Measurements from ENCODE around the gene HOXB2. TPM values are rescaled to one million over a fixed set of nuclear protein-coding genes. Genes with fewer than 3 reads are reported as not detected.
"Not testable (repeated sequence)": the region's sequence is repeated elsewhere in the genome, so short reads cannot be mapped to it uniquely, and the experiment has no call there.

Gene HOXB2
- total and polyA plus RNA-seq, 8 donors: 6.7 to 83.0 (median 12.4) TPM

- no peaks in the 10 kb centered on the region for H3K9me3 ChIP-seq
- H3K4me1 ChIP-seq: peaks cover 0 to 17% (median 5%) of the 10 kb centered on the region in 4 donors
- no peak overlapping the region for H3K4me3 ChIP-seq
- intact Hi-C loops (cut with DNase I; ENCODE audit: low total_unique reads): no loop called here
- no peak for DNase-seq
- WGBS, 5 donors: 75 to 83% (median 83%) methylated on average over 7 of the region's 7 CpGs
- H3K36me3 ChIP-seq: no peaks in the 10 kb centered on the region
- H3K27ac ChIP-seq: no peak overlapping the region
- peaks cover 0 to 81% (median 19%) of the 10 kb centered on the region in 3 donors for H3K27me3 ChIP-seq
- TF ChIP-seq EP300 (IDR thresholded peaks at IDR 0.05): no peak
- TF ChIP-seq POLR2A (IDR thresholded peaks at IDR 0.05): no peak
- no peak for TF ChIP-seq POLR2AphosphoS5 (IDR thresholded peaks at IDR 0.05)
- no peak for TF ChIP-seq CTCF (IDR thresholded peaks at IDR 0.05)
Observed at GRCh38 chr17:48510761-48511604, 33.9 kb downstream of the HOXB2 start.

- H3K36me3 ChIP-seq: no peaks in the 10 kb centered on the region
- TF ChIP-seq POLR2A (IDR thresholded peaks at IDR 0.05) (no peak), CTCF (IDR thresholded peaks at IDR 0.05) (no peak), EP300 (IDR thresholded peaks at IDR 0.05) (no peak), POLR2AphosphoS5 (IDR thresholded peaks at IDR 0.05) (no peak)
- WGBS, 5 donors: 78 to 98% (median 92%) methylated on average over 2 of the region's 2 CpGs
- H3K27ac ChIP-seq: no peak overlapping the region
- H3K27me3 ChIP-seq: peaks cover 0 to 75% (median 17%) of the 10 kb centered on the region in 3 donors
- no peak for DNase-seq
- no peaks in the 10 kb centered on the region for H3K9me3 ChIP-seq
- H3K4me1 ChIP-seq: peaks cover 0 to 22% (median 8%) of the 10 kb centered on the region in 4 donors
- no peak overlapping the region for H3K4me3 ChIP-seq
- intact Hi-C loops (cut with DNase I; ENCODE audit: low total_unique reads): no loop called here
Observed at GRCh38 chr17:48510381-48510760, 34.5 kb downstream of the HOXB2 start.

GRCh38 chr17:48509708-48510107 is 35.2 kb downstream of the HOXB2 start:
- H3K4me3 ChIP-seq; DNase-seq; intact Hi-C loops (cut with DNase I; ENCODE audit: low total_unique reads); H3K36me3 ChIP-seq; H3K27ac ChIP-seq; H3K9me3 ChIP-seq: not testable (repeated sequence)
- Histone ChIP-seq H3K27me3 (peaks cover 0 to 69% (median 13%) of the 10 kb centered on the region in 3 donors), H3K4me1 (peaks cover 0 to 22% (median 9%) of the 10 kb centered on the region in 4 donors)
- WGBS, 5 donors: 85 to 98% (median 94%) methylated on average over 7 of the region's 7 CpGs

- TF ChIP-seq POLR2A (IDR thresholded peaks at IDR 0.05): no peak
- no peak for TF ChIP-seq EP300 (IDR thresholded peaks at IDR 0.05)
- TF ChIP-seq CTCF (IDR thresholded peaks at IDR 0.05): no peak
- no peak for TF ChIP-seq POLR2AphosphoS5 (IDR thresholded peaks at IDR 0.05)
- no peaks in the 10 kb centered on the region for H3K9me3 ChIP-seq
- 76 to 85% (median 82%) methylated on average over 5 of the region's 5 CpGs for WGBS, 5 donors
- H3K27ac ChIP-seq: no peak overlapping the region
- peaks cover 0 to 22% (median 6%) of the 10 kb centered on the region in 4 donors for H3K4me1 ChIP-seq
- no peak for DNase-seq
- H3K36me3 ChIP-seq: no peaks in the 10 kb centered on the region
- H3K27me3 ChIP-seq: peaks cover 0 to 51% (median 0%) of the 10 kb centered on the region in 3 donors
- H3K4me3 ChIP-seq: no peak overlapping the region
- intact Hi-C loops (cut with DNase I; ENCODE audit: low total_unique reads): no loop called here
Observed at GRCh38 chr17:48506246-48506645, 38.7 kb downstream of the HOXB2 start.

- peak in 1 of 2 donors; percentile 72 for DNase-seq
- Histone ChIP-seq H3K27ac (no peak overlapping the region), H3K9me3 (no peaks in the 10 kb centered on the region), H3K36me3 (no peaks in the 10 kb centered on the region), H3K27me3 (peaks cover 0 to 48% (median 0%) of the 10 kb centered on the region in 3 donors), H3K4me3 (no peak overlapping the region), H3K4me1 (peaks cover 0 to 27% (median 9%) of the 10 kb centered on the region in 4 donors)
- TF ChIP-seq CTCF (IDR thresholded peaks at IDR 0.05) (no peak), POLR2AphosphoS5 (IDR thresholded peaks at IDR 0.05) (peak in 2 of 3 donors; percentile 34 to 79), POLR2A (IDR thresholded peaks at IDR 0.05) (no peak), EP300 (IDR thresholded peaks at IDR 0.05) (no peak)
- 33 to 55% (median 35%) methylated on average over 1 of the region's 1 CpG for WGBS, 5 donors
- intact Hi-C loops (cut with DNase I; ENCODE audit: low total_unique reads): no loop called here
Observed at GRCh38 chr17:48505788-48506187, 39.1 kb downstream of the HOXB2 start.
